Vagina (tissue), 2 donors: ENCODE data around the gene DSG3.

Experiments
- POLR2A ChIP-seq, 2 donors: fragments of 450-650 bp; IDR thresholded peaks; one replicate each; pipeline ENCODE4 v1.6.1; 2017; ENCODE audit warnings: antibody characterized with exemption in 2 of 2, mild to moderate bottlenecking in 2 of 2, moderate library complexity in 2 of 2
- TF ChIP-seq, protein P1 (sequence below), 3 experiments: fragments of 450-650 bp in 2 of 3; fragments of 200-600 bp in 1 of 3; sonication (generic) in 1 of 3; IDR thresholded peaks; one replicate each; pipeline ENCODE4 v1.5.1; 2017 to 2019; ENCODE audit warnings: antibody characterized with exemption in 3 of 3, mild to moderate bottlenecking in 2 of 3, moderate library complexity in 2 of 3

DNA sequence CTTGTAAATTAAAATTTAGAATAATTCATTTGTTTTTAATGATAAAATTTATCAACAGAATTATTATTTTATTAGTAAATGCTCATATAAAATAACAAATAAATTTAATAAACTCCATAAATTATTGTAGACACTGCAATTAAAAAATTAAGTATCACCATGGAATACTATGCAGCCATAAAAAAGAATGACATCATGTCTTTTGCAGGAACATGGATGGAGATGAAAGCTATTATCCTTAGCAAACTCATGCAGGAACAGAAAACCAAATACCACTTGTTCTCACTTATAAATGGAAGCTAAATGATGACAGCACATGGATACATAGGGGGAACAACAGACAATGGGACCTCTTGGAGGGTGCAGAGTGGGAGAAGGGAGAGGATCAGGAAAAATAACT, 29.7 kb upstream of the DSG3 start:
- TF ChIP-seq, protein P1, sequence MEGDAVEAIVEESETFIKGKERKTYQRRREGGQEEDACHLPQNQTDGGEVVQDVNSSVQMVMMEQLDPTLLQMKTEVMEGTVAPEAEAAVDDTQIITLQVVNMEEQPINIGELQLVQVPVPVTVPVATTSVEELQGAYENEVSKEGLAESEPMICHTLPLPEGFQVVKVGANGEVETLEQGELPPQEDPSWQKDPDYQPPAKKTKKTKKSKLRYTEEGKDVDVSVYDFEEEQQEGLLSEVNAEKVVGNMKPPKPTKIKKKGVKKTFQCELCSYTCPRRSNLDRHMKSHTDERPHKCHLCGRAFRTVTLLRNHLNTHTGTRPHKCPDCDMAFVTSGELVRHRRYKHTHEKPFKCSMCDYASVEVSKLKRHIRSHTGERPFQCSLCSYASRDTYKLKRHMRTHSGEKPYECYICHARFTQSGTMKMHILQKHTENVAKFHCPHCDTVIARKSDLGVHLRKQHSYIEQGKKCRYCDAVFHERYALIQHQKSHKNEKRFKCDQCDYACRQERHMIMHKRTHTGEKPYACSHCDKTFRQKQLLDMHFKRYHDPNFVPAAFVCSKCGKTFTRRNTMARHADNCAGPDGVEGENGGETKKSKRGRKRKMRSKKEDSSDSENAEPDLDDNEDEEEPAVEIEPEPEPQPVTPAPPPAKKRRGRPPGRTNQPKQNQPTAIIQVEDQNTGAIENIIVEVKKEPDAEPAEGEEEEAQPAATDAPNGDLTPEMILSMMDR (IDR thresholded peaks at IDR 0.05) = no peak
- TF ChIP-seq POLR2A (IDR thresholded peaks at IDR 0.05) = no peak
